Superior temporal gyrus (tissue), 1 donor: ENCODE measurements around the gene SMG9.
A peak's percentile ranks its signal among the peaks of the same experiment; 100 is the strongest.
"Not testable (repeated sequence)": the region's sequence is repeated elsewhere in the genome, so short reads cannot be mapped to it uniquely, and the experiment has no call there.

Experiments used
- DNase-seq: peaks from one replicate; pipeline ENCODE4 v3.0.0-alpha.2; 2016; ENCODE audit errors: extremely low spot score

SMG9 gene

DNA sequence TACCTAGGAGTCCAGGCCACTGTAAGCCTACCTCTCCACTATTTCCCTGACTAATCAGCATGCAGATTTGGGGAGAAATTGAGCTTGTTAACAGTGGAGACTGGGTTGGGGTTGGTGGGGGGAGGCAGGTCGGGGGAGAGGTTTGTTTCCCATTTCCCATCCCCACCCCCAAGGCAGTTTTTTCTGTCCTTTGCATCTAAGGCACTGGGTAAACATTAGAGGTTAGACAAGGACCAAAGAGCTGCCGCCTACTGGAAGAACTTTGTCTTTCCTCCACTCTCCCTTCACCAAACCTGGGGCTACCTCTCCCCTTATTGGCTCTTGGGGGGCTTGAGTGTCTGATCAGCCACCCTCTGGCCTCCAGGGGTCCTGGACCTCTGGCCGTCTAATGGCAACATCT is 25.1 kb upstream of the SMG9 start:
- DNase-seq: no peak

DNA sequence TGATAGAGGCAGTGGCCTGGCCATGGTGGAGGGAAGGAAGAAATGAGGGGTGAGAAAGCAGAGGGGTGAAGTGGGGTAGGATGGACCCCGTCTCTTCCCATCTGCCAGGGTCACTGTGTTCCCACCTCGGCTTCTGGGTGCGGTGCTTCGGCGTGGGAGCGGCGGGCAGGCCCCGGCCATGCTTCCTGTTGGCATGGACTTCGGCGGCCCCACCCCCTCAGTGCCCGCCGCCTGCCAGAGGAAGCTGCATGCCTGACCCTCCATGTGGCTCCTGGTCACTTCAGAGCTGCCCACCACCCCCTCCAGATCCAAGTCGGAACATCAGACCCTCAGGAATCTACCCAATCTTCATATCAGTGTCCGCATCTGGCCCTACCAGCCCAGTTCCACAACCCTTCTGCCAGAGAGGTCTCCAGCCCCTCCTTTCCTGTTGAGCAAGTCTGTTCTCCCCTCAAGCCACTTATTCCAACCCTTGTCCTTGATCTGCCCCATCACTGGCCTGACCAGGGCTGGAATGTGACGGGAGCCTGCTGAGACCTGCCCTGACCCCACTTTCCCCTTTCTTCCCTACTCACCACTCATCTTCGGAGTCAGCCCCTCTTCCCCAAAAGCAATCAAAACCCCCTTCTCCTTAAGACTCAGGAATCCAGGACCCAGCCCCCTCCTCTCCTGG is 24.5 kb upstream of the SMG9 start:
- no peak for DNase-seq

DNA sequence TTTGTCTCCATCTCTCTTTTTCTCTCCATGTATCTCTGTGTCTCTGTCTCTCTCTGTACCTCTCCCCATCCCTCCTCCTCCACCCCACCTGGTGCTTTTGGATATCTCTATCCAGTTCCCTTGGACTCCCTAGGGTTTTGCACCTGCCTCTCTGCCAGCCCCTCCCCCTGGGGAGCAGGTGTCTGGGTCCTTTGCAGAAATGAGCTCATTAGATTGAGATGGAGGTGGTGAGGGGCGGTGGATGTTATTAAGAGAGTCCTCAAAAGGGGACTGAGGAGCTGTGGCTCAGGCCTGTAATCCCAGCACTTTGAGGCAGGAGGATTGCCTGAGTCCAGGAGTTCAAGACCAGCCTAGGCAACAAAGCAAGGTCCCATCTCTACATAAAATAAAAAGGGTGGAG is 23.9 kb upstream of the SMG9 start:
- DNase-seq: no peak

DNA sequence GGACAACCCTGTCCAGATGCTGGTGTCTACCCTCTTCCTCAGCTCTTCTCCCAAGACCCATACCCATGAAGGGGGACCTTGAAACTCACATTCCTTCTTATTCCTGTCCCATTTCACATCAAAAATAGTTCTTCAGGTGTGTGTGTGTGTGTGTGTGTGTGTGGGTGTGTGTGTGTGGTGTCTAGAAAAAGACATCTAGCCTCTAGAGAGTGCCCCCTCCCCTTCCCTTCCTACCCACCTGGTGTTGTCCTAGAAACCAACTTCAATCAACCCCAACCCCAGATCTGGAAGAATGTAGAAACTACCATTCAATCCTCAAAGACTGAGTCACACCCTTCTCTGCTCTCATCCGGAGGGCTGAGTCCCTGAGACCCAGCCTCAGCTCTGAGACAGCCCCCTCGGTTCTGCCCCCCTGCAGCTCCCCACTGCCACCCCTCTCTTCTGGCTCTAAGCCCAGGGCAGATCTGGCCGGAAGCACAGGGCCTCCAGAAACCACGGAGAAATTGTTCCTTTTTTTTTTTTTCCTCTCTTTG is 22.5 kb upstream of the SMG9 start:
- no peak for DNase-seq

DNA sequence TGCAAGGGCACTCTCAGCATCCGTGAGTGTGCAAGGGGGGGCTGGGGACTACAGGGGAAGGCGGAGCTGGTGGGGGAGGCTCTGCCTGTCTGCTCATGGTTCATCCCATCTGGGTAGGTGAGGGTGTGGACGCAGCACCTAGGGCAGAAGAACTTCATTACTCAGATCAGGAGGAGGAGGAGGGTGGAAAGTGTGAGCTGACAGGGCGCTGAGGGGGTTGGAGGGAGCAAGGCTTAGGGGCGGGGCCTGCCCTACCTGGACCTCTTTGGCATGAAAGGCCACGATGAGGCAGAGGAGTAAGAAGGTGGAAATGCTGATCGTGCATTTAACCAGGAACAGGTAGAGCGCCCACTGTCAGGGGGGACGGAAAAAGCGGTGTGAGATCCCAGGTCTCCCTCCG is 21.5 kb upstream of the SMG9 start:
- DNase-seq: no peak

DNA sequence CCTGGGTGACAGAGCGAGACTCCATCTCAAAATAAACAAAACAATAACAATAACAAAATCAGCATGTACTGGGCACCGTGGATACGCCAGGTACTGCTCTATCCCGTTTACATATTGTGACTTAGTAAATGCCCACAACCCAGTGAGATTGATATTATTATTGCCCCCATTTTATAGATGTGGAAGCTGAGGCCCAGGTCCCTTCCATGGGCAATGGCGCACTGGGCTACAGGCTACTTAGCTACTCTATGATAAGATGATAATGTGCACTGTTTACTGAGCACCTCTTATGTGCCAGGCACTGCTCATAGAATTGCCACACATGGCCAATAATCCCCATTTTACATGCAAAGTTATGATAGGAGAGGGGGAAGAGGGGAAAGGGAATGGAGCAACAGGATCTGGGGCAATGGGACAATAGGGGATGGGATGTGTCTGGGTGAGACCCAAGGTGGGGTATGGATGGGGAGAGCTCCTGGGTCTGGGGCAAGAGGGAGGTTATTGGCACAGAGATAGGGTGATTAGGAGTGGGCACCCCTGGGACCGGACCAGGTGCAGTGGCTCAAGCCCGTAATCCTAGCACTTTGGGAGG is 20.6 kb upstream of the SMG9 start:
- DNase-seq: no peak

DNA sequence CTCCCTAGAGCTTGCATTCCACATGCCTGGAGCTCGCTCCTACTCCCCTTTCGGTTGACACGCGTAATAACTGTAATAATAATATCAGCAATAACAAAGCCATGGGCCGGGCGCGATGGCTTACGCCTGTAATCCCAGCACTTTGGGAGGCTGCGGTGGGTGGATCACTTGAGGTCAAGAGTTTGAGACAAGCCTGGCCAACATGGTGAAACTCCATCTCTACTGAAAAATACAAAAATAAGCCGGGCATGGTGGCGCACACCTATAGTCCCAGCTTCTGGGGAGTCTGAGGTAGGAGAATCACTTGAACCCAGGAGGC is 20.1 kb upstream of the SMG9 start:
- not testable (repeated sequence) for DNase-seq

DNA sequence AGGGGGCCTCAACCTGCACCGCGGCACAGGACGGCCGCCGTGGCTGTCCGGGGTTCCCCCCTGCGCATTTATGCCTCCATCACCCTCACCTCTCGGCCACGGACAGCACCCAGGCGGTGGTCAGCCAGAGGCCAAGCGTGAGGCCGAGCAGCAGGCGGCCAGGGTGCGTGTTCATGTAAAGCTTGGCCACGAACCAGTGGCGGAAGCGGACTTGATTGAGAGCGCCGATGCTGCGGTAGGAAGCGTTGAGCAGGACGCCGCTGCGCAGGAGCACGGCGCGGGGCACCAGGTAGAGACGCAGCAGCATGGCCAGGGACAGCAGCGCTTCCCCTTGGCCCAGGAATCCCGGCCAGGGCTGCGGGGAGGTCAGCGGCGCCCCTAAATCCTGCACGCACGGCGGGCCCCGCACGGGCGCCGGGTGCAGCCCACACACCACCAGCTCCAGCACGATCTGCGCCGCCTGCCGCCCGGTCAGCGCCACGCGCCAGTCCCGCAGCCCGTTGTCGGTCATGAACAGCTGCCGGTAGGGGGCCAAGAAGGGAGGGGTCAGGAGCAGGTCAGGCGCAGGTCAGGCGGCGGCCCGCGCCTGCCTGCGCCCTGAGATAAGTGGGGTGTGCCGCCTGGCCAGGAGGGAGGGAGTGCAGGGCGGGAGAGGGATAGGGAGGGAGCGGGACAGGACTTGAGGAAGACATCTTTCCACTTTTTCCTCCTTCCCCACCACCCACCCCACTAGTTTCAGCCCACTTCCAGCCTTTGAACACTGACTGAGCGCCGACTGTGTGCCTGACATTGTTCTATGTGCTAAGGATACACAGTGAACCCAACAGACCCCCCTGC is 19.6 kb upstream of the SMG9 start:
- no peak for DNase-seq

DNA sequence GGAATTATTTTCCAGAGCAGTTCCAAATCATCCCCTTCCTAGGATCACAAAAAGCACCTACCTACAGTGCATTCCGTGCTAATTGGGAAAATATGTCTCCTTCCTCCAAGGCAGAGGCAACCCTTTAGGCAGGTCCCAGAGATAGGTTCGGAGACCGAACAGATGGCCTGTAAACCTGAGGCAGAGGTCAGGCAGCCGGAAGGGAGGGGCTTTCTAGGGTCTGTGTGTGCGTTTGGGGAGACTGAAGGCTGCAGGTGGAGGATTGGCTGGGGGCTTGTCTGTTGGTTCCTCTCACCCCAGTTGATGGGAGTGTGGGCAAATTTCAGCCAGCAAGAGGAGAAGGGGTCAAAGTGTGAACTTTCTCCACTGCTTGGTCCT is 19.0 kb upstream of the SMG9 start:
- no peak for DNase-seq

DNA sequence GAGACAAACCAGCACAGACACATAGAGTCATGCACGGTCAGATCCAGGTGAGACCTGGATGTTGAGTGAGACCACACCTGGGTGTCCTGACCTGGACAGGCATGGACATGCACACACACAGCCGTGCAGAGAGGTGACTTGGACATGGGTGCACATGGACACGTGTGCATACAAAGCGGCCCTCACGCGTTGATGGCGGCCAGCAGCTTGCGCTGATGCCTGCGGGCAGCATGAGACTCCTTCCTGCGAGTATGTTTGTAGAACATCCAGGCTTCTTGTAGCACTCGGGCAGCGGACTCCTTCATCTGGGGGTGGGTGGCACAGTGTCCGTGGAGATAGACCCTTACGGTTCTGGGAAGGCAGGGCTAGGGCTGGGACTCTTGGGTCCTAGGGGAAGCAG is 14.5 kb upstream of the SMG9 start:
- no peak for DNase-seq

DNA sequence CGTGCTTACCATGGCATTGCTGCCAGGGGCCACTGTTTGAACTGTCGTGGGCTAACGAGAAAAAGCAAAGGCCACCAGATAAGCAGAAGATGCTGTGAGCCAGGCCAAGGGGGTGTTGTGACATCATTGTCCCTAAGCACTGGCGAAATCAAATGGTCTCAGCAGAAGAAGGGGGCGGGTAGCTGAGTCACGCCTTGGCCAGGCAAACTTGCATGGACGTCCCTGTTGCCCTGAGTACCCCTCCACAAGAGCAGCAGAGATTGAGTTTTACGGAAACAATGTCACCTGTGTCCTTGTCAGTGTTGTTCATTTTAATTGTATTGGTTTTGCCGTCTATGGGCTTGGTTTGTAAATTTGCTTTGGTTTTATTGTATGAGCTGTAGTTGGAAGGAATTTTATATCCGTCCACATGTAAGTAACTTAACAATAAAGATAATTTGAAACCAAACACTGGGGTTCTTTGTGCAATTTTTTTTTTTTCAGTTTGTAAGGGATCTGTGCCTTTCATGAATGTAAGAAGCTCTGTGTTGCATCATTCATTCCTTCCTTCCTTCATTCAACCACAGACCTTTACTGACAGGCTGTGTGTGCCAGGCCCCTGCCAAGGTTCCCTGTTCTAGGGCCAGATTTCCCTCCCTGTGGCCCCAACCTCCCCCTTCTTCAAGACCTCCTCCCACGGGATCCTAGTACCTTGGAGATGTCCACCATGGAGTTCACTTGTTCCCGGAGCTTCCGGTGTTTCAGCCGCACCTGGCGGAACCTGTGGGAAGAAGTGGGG is 13.7 kb upstream of the SMG9 start:
- no peak for DNase-seq

DNA sequence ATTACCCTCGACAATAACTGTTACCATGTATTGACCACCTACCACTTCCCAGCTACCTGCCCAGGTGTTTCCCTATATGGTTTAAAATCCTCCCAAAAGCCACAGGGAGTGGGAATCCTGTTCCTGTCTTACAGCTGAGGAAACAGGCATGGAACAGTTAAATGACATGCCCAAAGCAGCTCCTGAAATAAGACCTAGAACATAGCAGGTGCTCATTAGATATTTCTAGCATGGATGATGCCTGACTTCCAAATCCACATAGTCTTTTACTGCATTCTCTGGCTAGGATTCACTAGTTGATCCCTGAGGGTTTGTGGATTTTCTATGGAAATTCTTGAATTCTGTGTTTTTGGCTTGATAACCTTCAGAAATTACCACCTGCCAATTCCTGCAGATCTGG is 13.1 kb upstream of the SMG9 start:
- no peak for DNase-seq

DNA sequence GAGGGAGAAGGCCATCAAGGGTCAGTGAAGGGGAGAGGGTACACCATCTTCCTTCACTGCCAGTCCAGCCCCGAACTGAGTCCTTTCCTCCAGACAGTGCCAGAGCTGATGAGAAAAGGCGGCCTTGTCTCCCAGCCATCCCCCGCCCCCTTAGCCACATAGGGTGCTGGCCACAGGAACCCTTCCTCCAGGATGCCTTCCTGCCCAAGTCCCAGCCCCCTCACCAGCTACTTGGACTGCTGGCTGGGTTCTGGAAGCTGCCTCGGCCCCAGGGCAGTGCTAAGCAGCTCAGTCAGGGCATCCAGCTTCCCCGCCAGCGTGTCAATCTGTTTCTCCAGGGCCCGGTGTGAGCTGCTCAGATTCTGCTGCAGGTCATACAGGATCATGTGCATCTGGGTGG is 12.6 kb upstream of the SMG9 start:
- no peak for DNase-seq

DNA sequence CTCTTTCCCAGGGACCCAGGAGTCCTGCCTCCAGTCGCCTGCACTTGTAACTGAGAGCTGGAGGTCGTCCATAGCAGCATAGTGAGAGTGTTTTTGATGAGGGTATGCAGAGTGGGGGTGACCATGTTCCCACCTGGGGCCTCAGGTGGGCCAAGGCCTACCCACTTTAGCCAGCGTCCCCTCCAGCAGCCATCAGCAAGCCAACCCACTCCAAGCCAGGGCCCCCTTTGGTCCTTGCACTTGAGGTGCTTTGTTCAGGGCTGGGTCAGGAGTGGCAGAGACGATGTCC is 11.9 kb upstream of the SMG9 start:
- no peak for DNase-seq

DNA sequence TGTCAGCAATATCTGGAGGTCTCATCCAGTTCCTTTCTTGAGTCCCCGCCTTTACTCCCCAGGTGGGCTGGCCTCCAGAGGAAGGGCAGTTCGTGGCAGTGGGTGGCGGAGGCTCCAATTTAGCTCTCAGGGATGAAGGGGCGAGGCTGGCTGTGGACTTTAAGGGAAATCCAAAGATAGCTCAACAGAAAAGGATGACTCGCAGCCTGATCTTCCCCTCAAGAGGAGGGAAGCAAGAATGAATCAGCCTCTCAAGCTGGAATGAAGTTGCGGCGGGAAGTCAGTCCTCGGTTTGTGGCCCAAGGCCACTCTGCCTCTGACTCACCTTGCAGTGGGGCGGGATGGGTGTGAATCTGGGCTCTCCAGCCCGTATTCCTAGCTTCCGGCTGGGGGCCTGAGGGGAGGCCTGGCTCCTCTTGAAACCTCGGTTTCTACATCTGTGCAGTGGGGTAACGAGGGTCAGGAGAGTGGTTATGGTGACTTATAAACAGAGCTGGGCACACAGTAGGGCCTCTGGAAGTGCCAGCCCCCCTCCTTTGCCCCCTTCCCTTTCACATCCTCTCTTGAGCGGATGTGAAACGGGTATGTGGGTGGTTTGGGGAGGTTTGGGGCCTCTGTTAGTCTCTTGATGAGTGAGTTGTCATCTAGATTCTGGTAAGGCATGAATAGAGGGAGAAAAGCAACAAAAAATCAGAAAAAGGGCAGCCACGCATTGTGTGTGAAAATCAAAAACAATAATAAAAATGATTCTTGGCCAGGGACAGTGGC is 10.5 kb upstream of the SMG9 start:
- no peak for DNase-seq

DNA sequence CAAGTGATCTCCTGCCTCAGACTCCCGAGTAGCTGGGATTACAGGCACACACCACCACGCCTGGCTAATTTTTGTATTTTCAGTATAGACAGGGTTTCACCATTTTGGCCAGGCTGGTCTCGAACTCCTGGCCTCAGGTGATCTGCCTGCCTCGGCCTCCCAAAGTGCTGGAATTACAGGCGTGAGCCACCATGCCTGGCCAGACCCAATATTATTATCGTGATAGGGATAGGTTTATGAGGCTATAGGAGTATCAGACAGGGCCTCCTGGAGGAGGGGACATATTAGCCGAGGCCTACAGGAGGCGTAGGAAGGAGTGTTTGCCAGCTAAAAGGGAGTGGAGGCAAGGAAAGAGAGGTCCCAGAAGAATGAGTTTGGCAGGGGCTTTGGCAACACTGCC is 9.9 kb upstream of the SMG9 start:
- not testable (repeated sequence) for DNase-seq

DNA sequence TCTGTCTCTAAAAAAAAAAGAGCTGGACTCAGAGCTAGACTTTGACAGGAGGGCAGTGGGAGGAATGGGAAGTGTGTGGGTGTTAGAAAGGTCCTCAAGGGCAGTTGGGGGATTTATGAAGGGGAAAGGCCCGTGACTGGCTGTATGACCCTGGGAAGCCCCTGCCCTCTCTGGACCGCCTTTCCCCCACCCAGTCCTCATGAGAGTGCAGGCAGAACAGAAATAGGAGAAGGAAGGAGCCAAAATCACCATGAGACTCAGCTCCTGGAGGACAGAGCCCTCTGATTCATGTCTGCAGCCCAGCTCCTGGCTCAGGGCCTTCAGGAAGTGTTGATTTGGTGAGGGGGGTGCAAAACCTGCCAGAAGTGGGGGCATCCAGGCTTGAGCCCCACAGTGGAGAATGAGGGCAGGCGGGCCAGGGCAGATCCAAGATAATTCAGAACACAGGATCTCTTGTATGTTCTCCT is 8.7 kb upstream of the SMG9 start:
- no peak for DNase-seq

DNA sequence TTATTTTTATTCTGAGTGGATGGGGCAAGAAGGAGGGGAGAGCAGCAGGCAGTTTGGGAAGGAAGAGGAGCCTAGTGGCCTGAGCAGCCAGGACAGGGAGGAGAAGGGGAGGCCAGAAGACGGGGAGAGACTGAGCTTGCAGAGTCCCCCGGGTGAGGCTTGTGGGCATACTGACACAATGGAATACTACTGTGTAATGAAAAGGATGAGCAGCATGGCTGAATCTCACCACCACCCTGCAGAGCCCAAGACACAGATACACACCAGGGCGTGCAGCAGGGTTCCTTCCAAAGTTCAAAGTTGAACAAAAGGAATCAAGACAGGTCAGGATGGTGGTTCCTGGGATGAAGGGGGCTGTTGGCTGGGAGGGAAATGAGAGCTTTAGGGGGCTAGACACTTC is 8.1 kb upstream of the SMG9 start:
- no peak for DNase-seq

DNA sequence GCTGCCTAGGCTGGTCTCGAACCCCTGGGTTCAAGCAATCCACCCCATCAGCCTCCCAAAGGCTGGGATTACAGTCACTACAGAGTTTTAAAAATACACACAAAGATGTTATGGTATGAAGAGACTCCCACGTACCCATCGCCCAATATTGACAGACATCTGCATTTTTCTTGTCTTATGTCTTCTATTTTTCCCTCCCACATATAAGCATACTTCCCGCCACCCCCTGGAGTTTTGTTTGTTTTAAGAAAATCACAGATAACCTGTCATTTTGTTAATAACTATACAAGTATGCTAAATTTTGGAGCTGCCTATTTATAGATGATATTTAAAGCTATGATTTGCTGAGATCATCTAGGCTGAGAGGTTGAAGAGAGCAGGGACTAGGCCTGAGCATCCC is 6.2 kb upstream of the SMG9 start:
- DNase-seq: no peak

DNA sequence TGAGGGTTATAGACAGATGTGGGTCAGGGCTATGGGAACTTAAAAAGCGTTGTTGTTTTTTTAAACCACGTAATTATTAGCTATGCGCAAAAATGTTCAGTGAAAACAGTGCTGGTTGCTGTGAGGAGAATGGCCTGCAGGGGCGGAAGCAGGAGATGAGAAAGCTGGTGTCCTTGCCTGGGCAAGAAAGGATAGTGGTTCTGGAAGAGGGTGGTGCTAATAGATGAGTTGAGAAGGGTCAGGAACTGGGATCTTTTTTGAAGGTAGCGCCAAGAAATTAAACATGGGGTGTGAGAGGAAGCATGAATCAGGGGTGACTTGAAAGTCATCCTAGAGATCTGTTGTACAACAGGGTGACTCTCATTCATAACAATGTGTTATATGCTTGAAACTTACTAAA is 4.8 kb upstream of the SMG9 start:
- no peak for DNase-seq

DNA sequence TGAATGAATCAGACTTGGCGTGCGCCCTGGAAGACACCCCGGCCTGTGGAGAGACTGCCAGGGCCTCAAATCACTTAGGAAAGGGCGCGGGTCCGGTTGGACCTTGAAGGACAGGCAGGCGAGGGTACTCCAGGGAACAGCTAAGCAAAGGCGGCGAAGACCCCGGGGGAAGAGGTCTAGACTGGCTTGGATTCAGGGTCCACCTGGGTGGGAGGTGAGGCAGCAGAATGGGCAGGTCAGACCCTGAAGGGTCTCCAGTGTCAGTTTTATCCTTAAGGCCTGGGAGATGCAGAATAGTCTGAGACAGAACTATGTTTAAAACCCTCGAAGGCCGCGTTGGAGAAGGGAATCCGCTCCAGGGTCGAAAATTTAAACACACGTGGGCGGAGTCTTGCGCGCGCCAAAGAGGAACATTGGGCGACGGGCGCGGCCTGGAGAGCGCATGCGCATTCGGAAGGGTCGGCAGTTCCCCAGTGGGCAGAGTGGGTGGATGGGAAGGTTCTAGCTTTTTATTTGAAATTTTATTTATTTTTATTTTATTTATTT is 567 bp upstream of the SMG9 start:
- DNase-seq: peak; percentile 86

DNA sequence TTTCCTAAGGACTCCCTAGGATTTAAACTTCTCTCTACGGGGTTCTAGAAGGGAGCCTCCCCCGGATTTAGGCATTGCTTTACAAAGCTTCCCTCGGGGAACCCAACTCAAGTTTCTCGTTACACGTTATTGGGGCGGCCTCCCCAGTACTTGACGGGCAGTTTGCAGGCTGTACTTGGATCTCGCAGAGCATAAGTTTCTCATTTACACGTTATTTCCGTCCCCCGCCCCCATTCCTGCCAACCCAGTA is 584 bp downstream of the SMG9 start:
- DNase-seq: no peak
